Skeletal muscle satellite cell (primary cell): ENCODE results near the gene PDE4DIP.
"Not testable (repeated sequence)": the region's sequence is repeated elsewhere in the genome, so short reads cannot be mapped to it uniquely, and the experiment has no call there.

Experiments used
- H3K27me3 ChIP-seq: 2 replicates; pipeline ENCODE4 v1.7.0; 2013; ENCODE audit warnings: low read length; ENCODE audit not compliant: control insufficient read depth, insufficient read depth
- H3K36me3 ChIP-seq: 2 replicates; pipeline ENCODE4 v1.7.0; 2013; ENCODE audit warnings: mild to moderate bottlenecking, control low read depth, low read length; ENCODE audit not compliant: insufficient read depth
- H3K4me1 ChIP-seq: 2 replicates; pipeline ENCODE4 v1.7.0; 2013; ENCODE audit warnings: low read length; ENCODE audit not compliant: control insufficient read depth, insufficient read depth
- H3K4me2 ChIP-seq: 2 replicates; pipeline ENCODE4 v1.7.0; 2013; ENCODE audit warnings: mild to moderate bottlenecking, low read length
- H3K4me3 ChIP-seq: 2 replicates; pipeline ENCODE4 v1.7.0; 2013; ENCODE audit warnings: low read length
- H3K9ac ChIP-seq: 2 replicates; pipeline ENCODE4 v1.7.0; 2013; ENCODE audit warnings: mild to moderate bottlenecking, low read depth, low read length, moderate library complexity
- H3K9me3 ChIP-seq: replicated peaks from 2 replicates; pipeline ENCODE4 v1.7.0; 2013; ENCODE audit warnings: mild to moderate bottlenecking, control low read depth, low read length

Gene PDE4DIP

DNA sequence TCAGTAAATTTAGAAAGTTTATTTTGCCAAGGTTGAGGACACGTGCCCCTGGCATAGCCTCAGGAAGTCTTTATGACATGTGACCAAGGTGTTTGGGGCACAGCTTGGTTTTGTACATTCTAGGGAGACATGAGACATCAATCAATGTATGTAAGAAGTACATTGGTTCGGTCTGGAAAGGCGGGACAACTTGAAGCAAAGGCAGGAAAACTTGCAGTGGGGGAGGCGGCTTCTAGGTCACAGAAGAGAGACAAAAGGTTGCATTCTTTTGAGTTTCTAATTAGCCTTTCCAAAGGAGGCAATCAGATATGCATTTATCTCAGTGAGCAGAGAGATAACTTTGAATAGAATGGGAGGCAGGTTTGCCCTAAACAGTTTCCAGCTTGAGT lies 57.7 kb downstream of the PDE4DIP start:
- not testable (repeated sequence) for H3K9me3 ChIP-seq, H3K27me3 ChIP-seq, H3K4me2 ChIP-seq, H3K4me1 ChIP-seq, H3K4me3 ChIP-seq, H3K36me3 ChIP-seq
- peak overlapping the region; percentile 56 for H3K9ac ChIP-seq

DNA sequence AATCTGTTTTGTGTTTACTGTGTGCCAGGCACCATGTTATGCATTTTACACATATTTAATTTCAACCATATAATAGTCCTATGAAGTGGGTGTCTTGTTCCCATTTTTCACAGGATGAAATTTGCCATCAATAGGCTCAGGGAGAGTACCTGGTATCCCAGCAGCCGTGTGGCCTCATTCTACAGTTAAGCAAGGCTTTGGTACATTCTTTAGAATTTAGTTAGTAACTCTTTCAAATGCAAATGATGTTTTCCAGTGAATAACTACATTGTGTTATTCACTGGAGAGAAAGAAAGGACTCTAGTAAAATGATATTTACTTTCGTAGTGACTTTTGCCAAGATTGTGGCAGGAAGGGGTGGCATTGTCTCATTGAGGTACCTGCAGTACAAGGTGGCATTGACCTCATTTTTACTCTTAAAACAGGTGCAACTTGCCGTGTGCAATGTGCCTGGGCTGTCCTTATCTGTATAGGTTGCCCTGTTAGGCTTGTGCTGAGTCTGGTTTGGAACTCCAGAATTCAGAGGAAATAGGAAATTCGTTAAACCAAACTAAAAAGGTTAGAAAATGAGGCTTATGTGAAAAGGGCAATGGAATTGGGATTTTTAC lies 65.1 kb downstream of the PDE4DIP start:
- not testable (repeated sequence) for H3K36me3 ChIP-seq, H3K4me3 ChIP-seq, H3K9ac ChIP-seq, H3K27me3 ChIP-seq, H3K9me3 ChIP-seq, H3K4me2 ChIP-seq, H3K4me1 ChIP-seq

DNA sequence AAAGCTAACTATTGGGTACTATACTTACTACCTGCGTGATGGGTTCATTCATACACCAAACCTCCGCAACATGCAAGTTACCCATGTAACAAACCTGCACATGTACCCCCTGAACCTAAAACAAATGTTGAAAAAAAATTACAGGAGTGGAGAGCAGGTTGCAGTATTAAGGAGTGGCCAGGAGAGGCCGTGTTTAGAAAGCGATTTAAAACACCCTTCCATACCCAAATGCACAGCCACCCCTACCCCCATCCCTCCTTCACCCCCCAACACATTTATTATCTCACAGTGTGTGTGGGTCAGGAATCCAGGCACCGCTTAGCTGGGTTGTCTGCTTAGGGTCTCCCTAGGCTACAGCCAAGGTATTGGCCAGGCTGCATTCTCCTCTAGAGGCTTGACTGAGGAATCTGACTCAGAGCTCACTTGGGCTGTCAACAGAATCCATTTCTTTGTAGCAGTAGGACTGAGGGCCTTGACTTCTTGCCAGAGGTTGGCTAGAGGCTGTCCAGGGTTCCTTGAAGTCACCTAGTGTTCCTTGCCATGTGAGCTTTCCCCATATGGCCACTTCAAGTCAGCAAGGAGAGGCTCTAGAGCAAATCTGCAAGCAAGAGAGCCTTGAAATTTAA lies 67.2 kb downstream of the PDE4DIP start:
- H3K4me3 ChIP-seq, H3K36me3 ChIP-seq, H3K4me1 ChIP-seq, H3K27me3 ChIP-seq, H3K9ac ChIP-seq, H3K9me3 ChIP-seq, H3K4me2 ChIP-seq: not testable (repeated sequence)

DNA sequence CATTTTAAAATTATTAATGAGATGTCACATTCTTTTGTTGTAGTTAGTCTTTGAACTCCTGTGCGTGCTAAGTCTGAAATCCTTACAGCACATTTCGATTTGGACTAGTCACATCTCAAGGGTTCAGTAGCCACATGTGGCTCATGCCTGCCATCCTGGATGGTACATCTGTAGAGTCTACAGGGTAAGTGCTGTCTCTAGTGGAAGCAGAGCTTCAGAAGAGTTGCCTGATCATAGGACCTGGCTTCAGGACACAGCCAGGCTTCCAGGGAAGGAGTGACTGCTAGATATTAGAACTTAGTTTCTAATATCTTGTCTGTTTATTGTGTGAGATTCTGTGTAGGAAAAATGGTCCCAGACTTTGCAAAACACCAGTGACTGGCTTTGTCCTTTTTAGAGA lies 72.0 kb downstream of the PDE4DIP start:
- H3K9me3 ChIP-seq, H3K9ac ChIP-seq, H3K36me3 ChIP-seq, H3K4me1 ChIP-seq, H3K4me2 ChIP-seq, H3K4me3 ChIP-seq, H3K27me3 ChIP-seq: not testable (repeated sequence)

DNA sequence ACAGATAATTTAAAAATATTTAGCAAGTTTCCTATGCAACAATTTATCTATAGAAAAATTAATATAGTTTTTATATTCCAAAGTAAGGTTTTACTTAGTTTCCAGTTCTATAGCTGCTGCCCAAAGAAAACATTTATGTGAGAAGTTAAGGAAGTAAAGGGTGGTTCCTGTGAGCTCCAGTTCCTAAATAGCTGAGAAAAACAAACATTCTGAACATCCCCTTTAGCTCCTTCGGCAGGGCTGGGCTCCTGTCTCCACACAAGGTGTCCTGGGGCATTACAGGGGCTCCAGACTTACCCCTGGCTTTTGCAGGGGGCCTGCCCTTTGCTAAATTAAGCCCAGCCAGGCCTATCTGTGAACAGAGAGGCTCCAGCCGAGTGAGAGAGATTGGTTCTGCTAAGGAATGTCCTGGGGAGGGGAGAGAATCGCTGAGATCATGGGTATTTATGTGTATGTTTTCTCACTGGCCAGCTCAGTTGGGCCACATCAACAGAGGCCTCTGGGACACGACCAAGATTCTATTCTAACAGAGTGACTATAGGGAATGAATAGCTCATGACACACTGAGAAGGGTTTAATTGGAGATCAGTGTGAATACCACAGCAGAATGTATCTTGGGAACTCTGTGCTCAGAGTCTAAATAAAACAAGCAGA lies 72.6 kb downstream of the PDE4DIP start:
- H3K4me1 ChIP-seq, H3K4me3 ChIP-seq: not testable (repeated sequence)

GRCh38 chr1:148918836-148919447 lies 74.7 kb downstream of the PDE4DIP start:
- not testable (repeated sequence) for H3K4me3 ChIP-seq, H3K27me3 ChIP-seq, H3K4me1 ChIP-seq, H3K9me3 ChIP-seq, H3K9ac ChIP-seq, H3K36me3 ChIP-seq, H3K4me2 ChIP-seq

More for the DNA sequence above, 72.6 kb downstream of the PDE4DIP start:
- not testable (repeated sequence) for H3K36me3 ChIP-seq, H3K4me2 ChIP-seq, H3K9me3 ChIP-seq, H3K27me3 ChIP-seq
- peak overlapping the region; percentile 52 for H3K9ac ChIP-seq

DNA sequence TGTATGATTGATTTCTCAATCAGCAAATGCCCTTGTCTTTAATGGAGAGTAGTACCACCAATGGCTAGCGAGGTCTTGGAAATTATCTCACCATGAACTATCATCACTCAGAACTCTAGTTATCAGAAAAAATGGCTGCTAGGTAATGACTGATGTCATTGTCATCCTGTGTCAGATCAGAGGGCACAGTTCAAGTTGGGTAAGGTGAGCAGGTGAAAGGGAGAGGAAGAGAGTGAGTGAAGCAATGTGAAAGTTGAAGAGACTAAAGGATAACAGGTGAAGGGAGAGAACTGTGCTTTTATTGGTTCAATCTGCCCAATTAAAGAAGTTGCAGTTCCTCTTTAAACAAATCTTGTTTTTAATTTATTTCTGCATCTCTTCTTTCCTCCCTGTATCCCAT lies 76.8 kb downstream of the PDE4DIP start:
- H3K36me3 ChIP-seq, H3K4me2 ChIP-seq, H3K9ac ChIP-seq, H3K4me1 ChIP-seq, H3K4me3 ChIP-seq, H3K27me3 ChIP-seq, H3K9me3 ChIP-seq: not testable (repeated sequence)

GRCh38 chr1:148923798-148924197 lies 79.6 kb downstream of the PDE4DIP start:
- not testable (repeated sequence) for H3K9ac ChIP-seq, H3K27me3 ChIP-seq, H3K4me3 ChIP-seq, H3K4me1 ChIP-seq, H3K4me2 ChIP-seq, H3K9me3 ChIP-seq, H3K36me3 ChIP-seq

DNA sequence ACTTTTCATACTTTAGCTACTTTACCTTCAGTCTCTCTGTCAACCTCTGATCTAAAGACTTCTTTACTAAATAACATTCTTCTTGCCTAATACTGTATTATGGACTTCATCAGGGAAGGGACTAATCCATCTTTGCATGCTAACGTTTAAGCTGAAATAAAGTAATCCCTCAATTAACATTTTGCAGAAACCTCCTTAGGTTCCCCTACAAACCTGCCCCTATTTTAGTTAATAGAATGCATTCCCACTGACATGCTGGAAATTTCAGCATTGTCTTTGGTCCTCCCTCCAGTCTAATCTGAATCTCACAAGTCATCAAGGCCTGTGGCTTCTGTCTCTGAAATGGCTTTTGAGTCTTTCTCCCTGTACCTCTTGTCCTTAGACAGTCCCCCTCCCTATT lies 83.4 kb downstream of the PDE4DIP start:
- not testable (repeated sequence) for H3K9me3 ChIP-seq, H3K4me2 ChIP-seq, H3K4me1 ChIP-seq, H3K27me3 ChIP-seq, H3K9ac ChIP-seq, H3K36me3 ChIP-seq, H3K4me3 ChIP-seq

DNA sequence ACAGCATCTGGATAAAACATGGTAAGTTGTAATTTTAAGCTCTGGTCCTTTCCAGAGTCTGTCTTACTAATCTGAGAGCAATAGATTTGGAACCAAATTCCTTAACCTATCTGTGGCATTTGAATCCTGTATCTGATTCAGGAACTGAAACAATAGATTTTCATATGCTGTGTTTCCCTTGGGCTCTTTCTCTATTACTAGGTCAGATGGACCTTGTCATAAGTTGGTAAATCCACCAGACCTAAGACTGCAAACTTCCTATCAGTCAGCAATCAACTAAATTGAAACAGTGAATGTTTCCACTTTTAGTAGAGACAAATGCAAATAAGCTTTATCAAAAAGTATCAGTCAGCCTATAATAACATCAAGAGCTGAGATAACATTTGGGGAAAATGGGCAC lies 85.0 kb downstream of the PDE4DIP start:
- H3K4me3 ChIP-seq, H3K27me3 ChIP-seq, H3K9ac ChIP-seq, H3K4me2 ChIP-seq, H3K4me1 ChIP-seq, H3K36me3 ChIP-seq, H3K9me3 ChIP-seq: not testable (repeated sequence)

GRCh38 chr1:148935381-148936002 lies 91.3 kb downstream of the PDE4DIP start:
- not testable (repeated sequence) for H3K27me3 ChIP-seq, H3K4me3 ChIP-seq, H3K9ac ChIP-seq, H3K4me1 ChIP-seq, H3K4me2 ChIP-seq, H3K9me3 ChIP-seq, H3K36me3 ChIP-seq
